Upper lobe of left lung (tissue), 4 donors: ENCODE measurements around the gene NPC1.

Experiments
- POLR2A ChIP-seq, 4 donors: fragments of 450-650 bp; IDR thresholded peaks; one replicate each; pipeline ENCODE4 v1.5.1; 2016 to 2017; ENCODE audit warnings: antibody characterized with exemption in 4 of 4, mild to moderate bottlenecking in 2 of 4
- TF ChIP-seq, protein P1 (sequence below), 6 experiments: fragments of 450-650 bp in 4 of 6; fragments of 200-600 bp in 2 of 6; sonication (generic) in 2 of 6; IDR thresholded peaks; one replicate each; pipeline ENCODE4 v1.5.1; 2016 to 2019; ENCODE audit warnings: antibody characterized with exemption in 6 of 6

DNA sequence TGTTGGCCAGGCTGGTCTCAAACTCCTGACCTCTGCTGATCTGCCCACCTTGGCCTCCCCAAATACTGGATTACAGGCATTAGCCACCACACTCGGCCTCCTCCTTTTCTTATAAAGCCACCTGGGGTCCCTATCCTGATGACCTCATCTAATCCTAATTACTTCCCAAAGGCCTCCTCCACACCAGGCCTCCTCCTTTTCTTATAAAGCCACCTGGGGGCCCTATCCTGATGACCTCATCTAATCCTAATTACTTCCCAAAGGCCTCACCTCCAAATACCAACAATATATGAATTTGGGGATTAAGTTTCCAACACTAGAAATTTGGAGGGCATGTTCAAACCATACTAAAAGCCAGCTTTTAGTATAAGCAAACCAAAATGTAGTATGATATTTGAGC is 92.7 kb downstream of the NPC1 start:
- TF ChIP-seq, protein P1, sequence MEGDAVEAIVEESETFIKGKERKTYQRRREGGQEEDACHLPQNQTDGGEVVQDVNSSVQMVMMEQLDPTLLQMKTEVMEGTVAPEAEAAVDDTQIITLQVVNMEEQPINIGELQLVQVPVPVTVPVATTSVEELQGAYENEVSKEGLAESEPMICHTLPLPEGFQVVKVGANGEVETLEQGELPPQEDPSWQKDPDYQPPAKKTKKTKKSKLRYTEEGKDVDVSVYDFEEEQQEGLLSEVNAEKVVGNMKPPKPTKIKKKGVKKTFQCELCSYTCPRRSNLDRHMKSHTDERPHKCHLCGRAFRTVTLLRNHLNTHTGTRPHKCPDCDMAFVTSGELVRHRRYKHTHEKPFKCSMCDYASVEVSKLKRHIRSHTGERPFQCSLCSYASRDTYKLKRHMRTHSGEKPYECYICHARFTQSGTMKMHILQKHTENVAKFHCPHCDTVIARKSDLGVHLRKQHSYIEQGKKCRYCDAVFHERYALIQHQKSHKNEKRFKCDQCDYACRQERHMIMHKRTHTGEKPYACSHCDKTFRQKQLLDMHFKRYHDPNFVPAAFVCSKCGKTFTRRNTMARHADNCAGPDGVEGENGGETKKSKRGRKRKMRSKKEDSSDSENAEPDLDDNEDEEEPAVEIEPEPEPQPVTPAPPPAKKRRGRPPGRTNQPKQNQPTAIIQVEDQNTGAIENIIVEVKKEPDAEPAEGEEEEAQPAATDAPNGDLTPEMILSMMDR (IDR thresholded peaks at IDR 0.05), result no peak
- no peak for TF ChIP-seq POLR2A (IDR thresholded peaks at IDR 0.05)
